CD4-positive, alpha-beta T cell treated with Interferon alpha-2 for 1 hour (primary cell): Measurements from ENCODE around the gene STIP1.
"Not testable (repeated sequence)": the region's sequence is repeated elsewhere in the genome, so short reads cannot be mapped to it uniquely, and the experiment has no call there.

ENCODE experiments used
- DNase-seq, 2 donors: peaks; one replicate each; pipeline ENCODE4 v3.0.0-alpha.2; 2020 to 2022

STIP1 gene

GRCh38 chr11:64161037-64161436 is 24.9 kb upstream of the STIP1 start:
- DNase-seq, result no peak

DNA sequence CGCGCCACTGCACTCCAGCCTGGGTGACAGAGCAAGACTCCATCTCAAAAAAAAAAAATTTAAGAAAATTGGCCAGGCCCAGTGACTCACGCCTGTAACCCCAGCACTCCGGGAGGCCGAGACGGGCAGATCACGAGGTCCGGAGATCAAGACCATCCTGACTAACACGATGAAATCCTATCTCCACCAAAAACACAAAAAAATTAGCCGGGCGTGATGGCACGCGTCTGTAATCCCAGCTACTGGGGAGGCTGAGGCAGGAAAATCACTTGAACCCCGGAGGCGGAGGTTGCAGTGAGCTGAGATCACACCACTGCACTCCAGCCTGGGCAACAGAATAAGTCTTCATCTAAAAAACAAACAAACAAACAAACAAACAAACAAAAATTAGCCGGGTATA is 23.2 kb upstream of the STIP1 start:
- DNase-seq, result not testable (repeated sequence)

- no peak for DNase-seq
Measured at GRCh38 chr11:64163951-64164350, 22.0 kb upstream of the STIP1 start.

- no peak for DNase-seq
Measured at GRCh38 chr11:64164392-64165312, 21.3 kb upstream of the STIP1 start.

GRCh38 chr11:64165481-64165841 is 20.5 kb upstream of the STIP1 start:
- DNase-seq, result no peak

- DNase-seq, result peak; percentile 71 to 84
Measured at GRCh38 chr11:64165842-64166635, 19.9 kb upstream of the STIP1 start, which contains the start of gene MACROD1. Gene MACROD1 (minus strand): TSS chr11:64166113. CDS start chr11:64165994, 119 bp downstream.

- no peak for DNase-seq
Measured at GRCh38 chr11:64170419-64170818, 15.6 kb upstream of the STIP1 start.

DNA sequence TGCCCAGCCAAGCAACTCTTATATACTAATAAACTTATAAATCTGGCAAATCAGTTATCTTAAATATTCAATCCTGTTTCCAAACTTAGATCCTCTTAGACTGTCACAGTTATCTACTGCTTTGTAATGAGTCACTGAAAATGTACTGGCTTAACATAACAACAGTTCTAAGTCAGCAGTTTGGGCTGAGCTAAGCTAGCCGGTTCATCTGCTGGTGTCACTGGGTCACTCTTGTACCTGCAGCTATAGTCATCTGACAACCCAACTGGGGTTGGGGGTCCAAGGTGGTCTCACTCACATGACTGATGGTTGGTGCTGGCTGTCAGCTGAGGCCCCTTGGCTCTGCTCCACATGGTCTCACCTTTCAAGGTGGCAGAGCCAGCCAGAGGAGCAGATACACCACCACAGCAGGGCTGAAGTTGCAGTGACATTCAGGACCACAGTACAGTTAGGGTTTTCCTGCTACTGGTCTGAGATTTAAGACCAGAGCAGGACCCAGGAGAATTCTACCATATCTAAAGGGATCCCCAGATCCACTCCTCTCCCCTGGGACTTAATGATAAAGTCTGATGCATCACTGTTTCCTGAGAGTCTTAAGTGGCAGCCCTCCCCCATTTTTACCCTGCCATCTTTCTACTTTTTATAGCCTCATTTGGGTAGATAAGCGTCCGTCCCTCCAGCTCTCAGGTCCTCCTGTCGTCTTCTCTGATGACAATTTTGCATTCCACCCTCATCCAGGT is 12.2 kb upstream of the STIP1 start:
- no peak for DNase-seq

DNA sequence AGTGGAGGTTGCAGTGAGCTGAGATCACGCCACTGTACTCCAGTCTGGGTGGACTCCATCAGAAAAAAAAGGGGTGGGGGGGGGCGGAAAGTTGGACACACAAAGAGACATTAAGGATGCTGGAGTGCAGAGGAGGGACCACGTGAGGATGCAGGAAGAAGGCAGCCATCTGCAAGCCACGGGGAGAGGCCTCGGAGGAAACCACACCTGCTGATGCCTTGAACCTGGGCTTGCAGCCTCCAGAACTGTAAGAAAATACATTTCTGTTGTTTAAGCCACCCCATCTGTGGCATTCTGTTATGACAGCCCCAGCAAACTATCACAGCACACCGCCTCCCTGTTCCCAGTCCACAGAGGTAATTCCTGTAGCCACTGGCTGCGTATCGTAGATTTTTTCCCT is 9.2 kb upstream of the STIP1 start:
- DNase-seq, result no peak

DNA sequence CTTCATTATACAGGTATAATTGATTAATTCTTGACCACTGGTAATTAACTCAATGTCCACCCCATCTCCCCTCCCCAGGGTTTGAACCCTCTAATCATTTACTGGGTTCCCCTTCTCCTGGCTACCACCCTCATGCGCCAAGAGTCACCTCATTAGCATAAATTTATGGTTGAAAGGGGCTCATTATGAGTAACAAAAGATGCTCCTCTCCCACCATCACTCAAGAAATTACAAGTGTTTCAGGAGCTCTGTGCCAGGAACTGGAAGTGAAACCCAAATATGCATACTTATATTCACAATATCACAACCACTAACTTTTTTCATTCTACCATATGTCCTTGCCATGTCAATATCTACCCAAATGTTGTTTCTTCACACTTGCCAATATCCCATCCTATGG is 7.8 kb upstream of the STIP1 start:
- no peak for DNase-seq

DNA sequence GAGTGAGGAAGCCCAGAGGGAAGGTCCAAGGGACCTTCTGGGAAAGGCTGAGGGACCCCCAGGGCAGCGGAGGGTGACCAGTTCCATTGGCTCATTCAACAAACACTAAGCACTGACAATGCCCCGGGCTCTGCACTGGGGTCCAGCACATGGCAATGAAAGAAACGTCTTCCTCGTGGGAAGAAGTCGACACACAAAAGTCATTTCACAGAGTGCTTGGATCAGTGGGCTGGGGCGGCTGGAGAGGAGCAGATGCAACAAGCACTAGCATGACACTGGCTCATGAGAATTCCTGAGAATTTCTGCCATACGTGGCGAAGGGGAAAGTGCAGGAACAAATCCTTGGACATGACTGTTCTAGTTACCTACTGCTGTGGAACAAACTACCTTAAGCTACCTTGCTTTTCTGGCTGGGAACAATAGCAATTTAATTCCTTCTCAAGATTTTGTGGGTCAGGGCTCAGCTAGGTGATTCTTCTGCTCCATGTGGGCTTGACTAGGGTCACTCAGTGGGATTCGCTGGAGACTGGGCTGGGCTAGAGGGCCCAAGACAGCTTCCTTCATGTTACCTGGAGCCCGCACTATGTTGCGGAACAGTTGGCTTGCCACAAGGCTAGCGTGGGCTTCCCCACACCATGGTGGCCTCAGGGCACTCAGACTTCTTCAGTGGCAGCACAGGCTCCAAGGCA is 6.9 kb upstream of the STIP1 start:
- no peak for DNase-seq

GRCh38 chr11:64180891-64181290 is 5.1 kb upstream of the STIP1 start:
- no peak for DNase-seq

GRCh38 chr11:64181506-64182411 is 4.2 kb upstream of the STIP1 start:
- peak; percentile 24 to 54 for DNase-seq

DNA sequence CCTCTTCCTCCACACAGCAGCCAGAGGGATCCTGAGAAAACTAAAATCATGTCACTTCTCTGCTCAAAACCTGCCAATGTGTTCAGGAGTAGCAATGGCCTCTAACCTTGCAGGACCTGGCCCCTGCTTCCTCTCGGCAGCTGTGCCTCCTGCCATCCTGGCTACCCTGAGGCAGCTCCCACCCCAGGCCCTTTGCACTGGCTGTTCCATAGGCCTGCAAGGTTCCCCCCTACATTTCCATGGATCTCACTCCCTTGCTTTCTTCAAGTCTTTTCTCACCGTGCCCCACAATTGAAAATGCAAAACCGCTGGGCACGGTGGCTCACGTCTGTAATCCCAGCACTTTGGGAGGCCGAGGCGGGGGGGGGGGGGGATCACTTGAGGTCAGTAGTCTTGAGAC is 2.1 kb upstream of the STIP1 start:
- DNase-seq, result no peak

- DNase-seq, result no peak
Measured at GRCh38 chr11:64185175-64185692, 737 bp upstream of the STIP1 start.

GRCh38 chr11:64186492-64187165 is 658 bp downstream of the STIP1 start:
- DNase-seq, result peak; percentile 39 to 58

DNA sequence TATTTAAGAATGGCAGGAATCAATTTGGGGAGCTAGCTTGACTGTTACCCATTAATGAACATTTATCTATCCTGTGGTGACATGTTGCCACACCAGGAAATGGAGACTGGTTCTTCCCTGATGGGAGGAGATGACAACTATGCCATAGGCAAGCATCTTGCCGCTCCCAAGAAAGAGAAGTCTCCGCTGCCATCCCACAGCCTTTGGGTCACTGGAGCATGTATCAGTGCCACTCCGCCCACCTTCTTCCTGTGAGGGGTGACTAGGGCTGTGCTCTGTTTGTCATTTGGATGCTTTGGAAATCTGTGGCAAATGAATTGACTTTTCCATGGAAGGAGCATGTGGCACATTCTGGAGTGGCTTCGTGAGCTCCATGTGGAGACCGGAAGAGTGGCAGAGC is 6.5 kb downstream of the STIP1 start:
- DNase-seq, result no peak

DNA sequence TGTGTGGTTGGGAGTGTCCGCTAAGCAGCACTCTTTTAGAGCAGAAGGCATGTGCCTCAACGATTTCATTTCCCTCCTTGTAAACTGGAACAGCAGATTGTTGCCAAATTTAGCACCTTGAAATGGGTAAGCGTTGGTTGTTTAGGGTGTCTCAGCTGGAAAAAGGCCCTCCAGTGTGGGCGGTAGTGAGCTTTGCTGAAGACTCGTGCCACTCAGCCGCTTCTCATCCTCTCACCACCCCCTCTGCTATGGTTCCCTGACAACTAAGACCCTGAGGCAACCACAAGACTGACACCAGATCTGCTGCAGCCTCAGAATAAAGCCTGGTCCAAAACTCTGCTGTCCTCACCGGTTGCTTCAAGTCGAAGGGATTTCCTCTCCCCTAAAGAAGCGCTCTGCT is 10.7 kb downstream of the STIP1 start:
- DNase-seq, result no peak

GRCh38 chr11:64198511-64198910 is 12.5 kb downstream of the STIP1 start:
- DNase-seq, result no peak

GRCh38 chr11:64201543-64201942 is 15.6 kb downstream of the STIP1 start:
- no peak for DNase-seq

GRCh38 chr11:64202992-64203391 is 17.0 kb downstream of the STIP1 start:
- no peak for DNase-seq
